Epithelial cell of proximal tubule (primary cell): ENCODE results near the gene ARHGAP31. TPM values are rescaled to one million over a fixed set of nuclear protein-coding genes. Genes with fewer than 3 reads are reported as not detected.

ENCODE experiments used
- DNase-seq: peaks from one replicate; pipeline ENCODE4 v3.0.0-alpha.2; 2011; ENCODE audit warnings: low read depth
- H3K4me3 ChIP-seq: 2 replicates; pipeline ENCODE4 v1.5.1; 2011; ENCODE audit warnings: low read depth, mild to moderate bottlenecking, low read length
- CTCF ChIP-seq: conservative IDR thresholded peaks from 2 replicates; pipeline ENCODE4 v1.5.1; 2012; ENCODE audit warnings: low read depth, mild to moderate bottlenecking, low read length
- total RNA-seq: library from RNA; depleted of rRNA; stranded (reverse); fragments of >200 nt; gene quantifications from 2 replicates; pipeline ENCODE4 v1.2.3, GENCODE V29; 2015

The ARHGAP31 gene
- total RNA-seq, 1 donor from 2014 or later = 5.1 TPM

- no peak for TF ChIP-seq CTCF
- no peak for DNase-seq
- no peak overlapping the region for H3K4me3 ChIP-seq
Measured at GRCh38 chr3:119401503-119402440, 107.6 kb downstream of the ARHGAP31 start.

GRCh38 chr3:119402791-119403190 lies 108.6 kb downstream of the ARHGAP31 start:
- no peak for TF ChIP-seq CTCF
- no peak for DNase-seq
- no peak overlapping the region for H3K4me3 ChIP-seq

- no peak overlapping the region for H3K4me3 ChIP-seq
- TF ChIP-seq CTCF = no peak
- no peak for DNase-seq
Measured at GRCh38 chr3:119403201-119403600, 109.0 kb downstream of the ARHGAP31 start.

GRCh38 chr3:119405315-119405714 lies 111.1 kb downstream of the ARHGAP31 start:
- no peak overlapping the region for H3K4me3 ChIP-seq
- no peak for DNase-seq
- no peak for TF ChIP-seq CTCF

GRCh38 chr3:119408243-119408950 lies 114.2 kb downstream of the ARHGAP31 start:
- no peak for DNase-seq
- H3K4me3 ChIP-seq = no peak overlapping the region
- TF ChIP-seq CTCF = no peak

- H3K4me3 ChIP-seq = no peak overlapping the region
- TF ChIP-seq CTCF = no peak
- DNase-seq = no peak
Measured at GRCh38 chr3:119409844-119410243, 115.7 kb downstream of the ARHGAP31 start.
